HG02885 (cell line): Measurements from ENCODE around the gene PIK3C2A.
"Not testable (repeated sequence)": the region's sequence is repeated elsewhere in the genome, so short reads cannot be mapped to it uniquely, and the experiment has no call there.

ENCODE experiments used
- ATAC-seq: cut with Tn5 transposase; IDR thresholded peaks from one replicate; pipeline ENCODE4 v1.9.1; 2021; ENCODE audit warnings: mild to moderate bottlenecking; ENCODE audit not compliant: unreplicated experiment, poor library complexity

The PIK3C2A gene, protein sequence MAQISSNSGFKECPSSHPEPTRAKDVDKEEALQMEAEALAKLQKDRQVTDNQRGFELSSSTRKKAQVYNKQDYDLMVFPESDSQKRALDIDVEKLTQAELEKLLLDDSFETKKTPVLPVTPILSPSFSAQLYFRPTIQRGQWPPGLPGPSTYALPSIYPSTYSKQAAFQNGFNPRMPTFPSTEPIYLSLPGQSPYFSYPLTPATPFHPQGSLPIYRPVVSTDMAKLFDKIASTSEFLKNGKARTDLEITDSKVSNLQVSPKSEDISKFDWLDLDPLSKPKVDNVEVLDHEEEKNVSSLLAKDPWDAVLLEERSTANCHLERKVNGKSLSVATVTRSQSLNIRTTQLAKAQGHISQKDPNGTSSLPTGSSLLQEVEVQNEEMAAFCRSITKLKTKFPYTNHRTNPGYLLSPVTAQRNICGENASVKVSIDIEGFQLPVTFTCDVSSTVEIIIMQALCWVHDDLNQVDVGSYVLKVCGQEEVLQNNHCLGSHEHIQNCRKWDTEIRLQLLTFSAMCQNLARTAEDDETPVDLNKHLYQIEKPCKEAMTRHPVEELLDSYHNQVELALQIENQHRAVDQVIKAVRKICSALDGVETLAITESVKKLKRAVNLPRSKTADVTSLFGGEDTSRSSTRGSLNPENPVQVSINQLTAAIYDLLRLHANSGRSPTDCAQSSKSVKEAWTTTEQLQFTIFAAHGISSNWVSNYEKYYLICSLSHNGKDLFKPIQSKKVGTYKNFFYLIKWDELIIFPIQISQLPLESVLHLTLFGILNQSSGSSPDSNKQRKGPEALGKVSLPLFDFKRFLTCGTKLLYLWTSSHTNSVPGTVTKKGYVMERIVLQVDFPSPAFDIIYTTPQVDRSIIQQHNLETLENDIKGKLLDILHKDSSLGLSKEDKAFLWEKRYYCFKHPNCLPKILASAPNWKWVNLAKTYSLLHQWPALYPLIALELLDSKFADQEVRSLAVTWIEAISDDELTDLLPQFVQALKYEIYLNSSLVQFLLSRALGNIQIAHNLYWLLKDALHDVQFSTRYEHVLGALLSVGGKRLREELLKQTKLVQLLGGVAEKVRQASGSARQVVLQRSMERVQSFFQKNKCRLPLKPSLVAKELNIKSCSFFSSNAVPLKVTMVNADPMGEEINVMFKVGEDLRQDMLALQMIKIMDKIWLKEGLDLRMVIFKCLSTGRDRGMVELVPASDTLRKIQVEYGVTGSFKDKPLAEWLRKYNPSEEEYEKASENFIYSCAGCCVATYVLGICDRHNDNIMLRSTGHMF (N-terminal part only)

DNA sequence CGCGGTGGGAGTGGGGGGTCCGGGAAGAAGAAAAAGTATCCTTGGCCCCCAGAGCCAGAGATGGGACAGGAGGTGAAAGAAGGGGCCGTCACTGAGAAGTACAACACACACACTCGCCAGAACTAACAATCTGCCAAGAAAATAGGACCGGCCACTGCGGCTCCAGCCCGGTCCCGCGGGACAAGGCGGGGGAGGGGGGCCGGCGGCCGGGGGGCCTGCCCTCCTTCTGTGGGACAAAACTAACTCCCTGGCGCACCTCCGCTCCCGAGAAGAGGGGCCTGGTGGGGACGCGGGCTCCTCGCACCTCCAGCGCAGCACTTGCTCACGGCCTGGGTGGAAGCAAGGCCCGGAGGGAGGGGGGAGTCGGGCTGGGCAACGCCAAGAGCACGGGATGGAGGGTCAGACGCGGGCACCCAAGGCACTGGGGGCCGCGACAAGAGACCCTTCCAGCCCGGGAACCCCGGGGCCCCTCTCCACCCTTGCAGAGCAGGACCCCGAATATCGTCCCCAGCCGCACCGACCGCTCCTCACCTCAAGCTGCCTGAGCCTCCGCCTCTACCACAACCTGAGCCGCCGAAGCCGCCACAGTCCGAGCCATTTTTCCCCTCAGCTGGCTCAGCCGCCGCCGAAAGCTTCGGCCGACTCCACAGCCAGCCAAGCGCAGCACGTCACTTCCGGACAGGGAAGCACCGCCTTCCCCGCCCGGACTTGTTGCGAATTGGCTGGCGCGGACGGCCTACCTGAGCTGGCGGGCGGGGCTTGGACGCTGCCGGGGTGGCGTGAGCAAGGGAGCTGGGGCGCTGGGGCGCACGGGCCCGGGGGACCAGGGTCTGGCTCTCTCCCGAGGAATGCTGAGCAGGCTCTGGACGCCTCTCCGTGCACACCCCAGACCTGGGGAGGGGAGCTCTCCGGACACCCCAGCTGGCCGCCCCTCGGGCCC lies at the start of gene PIK3C2A:
Gene PIK3C2A (minus strand): TSS at position 670 of the 940 bp plus-strand sequence. CDS start 38,245 bp downstream, outside the sequence.
- peak; percentile 97 for ATAC-seq

DNA sequence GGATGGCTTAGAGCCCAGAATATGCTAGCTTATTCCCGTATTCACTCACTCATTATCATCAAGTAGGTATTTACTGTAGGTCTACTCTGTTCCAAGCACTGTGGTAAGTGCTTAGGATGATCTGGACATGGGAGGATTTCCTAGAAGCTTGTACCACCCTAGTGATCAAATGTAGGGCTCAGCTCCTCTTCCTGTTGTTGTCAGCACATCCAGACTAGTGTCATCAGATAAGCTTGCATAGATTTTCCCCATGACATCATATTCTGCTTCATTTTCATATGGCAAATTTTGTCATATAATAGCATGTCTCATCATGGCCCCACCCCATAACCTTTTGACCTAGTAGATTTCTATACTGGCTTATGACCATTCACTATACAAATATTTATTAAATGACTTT lies 49.4 kb upstream of the PIK3C2A start:
- ATAC-seq = no peak

DNA sequence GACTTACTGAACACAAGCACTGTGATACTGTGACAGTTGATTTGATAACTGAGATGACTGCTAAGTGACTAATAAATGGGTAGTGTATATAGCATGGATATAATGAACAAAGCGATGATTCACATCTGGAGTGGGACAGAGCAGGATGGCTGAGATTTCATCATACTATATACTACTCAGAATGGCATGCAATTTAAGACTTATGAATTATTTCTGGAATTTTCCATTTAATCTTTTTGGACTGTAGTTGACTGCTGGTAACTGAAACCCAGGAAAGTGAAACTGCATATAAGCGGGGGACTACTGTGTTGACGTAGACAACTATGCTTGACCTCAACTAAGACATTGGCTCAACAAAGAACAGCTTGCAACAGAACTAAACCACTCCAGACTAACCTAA lies 48.7 kb upstream of the PIK3C2A start:
- no peak for ATAC-seq

DNA sequence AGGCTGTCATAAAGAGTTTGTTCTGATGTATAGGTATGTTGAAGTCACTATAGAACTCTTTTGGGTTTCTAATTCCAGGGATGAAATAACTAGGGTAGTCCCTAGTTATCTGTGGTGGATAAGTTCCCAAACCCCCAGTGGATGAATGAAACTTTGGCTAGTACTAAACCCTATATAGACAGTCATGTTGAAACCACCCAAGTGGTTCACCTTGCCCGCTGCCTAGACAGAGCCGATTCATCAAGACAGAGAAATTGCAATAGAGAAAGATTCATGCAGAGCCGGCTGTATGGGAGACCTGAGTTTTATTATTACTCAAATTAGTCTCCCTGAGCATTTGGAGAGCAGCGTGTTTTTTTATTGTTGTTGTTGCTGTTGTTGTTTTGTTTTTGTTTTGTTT lies 44.9 kb upstream of the PIK3C2A start:
- no peak for ATAC-seq

DNA sequence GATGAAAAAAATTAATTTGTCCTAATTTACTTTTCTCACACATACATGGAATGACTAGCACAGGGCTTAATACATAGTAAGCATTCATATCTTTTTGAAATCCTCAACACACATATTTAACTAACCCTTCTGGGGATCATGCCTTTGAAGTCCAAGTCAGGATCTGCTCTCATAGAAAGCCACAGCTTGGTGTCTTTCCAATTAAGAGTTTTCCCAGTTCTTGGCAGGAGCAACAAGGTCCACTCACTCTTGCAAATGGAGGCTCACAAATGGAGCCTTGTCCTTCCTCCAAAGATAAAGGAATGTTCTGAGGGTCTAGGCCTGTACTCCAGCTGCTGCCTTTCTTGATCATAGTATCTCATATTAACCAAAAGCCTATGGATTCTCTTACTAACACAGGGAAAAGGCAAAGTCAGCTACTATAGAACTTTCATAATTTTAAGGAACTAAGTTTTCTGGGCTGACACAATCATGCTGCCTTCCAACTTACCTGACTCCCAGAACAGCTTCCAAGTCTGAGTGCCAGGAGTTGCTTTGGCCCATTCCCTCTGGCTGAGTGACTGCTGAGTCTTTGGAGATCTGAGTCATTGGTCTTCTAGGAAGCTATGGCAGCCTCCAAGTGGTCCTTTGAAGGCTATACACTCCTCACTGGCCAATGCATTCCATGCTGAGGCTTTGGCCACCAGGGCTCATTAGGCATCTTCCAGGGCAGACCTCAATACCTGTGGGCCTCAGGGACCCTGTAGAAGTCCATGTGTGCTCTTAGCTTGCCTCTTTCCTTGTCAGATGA lies 43.0 kb upstream of the PIK3C2A start:
- ATAC-seq = no peak

DNA sequence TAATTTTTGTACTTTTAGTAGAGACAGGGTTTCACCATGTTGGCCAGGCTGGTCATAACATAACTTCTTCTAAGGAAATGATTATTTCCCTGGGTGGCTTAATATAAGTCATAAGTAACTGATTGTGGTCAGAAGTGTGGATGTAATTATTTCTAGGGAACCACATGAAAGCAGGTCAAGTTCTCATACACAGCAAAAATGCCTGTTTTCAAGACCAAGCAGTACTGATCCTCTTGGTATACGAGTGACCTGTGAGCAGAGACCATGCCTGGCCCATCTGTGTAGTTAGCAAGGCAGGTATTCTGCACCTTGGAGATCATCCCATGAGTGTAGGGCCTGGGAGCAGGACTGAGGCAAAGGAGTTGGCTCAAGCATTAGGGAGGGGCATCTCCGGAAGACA lies 36.3 kb upstream of the PIK3C2A start:
- peak; percentile 83 for ATAC-seq

DNA sequence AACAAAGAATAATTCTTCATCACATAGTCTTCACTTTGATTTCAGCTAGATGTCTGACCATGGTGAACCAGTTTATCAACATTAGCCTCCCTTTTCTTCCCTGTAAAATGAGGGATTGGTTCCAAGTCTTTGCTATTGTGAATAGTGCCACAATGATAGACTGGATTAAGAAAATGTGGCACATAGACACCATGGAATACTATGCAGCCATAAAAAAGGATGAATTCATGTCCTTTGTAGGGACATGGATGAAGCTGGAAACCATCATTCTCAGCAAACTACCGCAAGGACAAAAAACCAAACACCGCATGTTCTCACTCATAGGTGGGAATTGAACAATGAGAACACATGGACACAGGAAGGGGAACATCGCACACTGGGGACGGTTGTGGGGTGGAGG lies 35.2 kb upstream of the PIK3C2A start:
- not testable (repeated sequence) for ATAC-seq

DNA sequence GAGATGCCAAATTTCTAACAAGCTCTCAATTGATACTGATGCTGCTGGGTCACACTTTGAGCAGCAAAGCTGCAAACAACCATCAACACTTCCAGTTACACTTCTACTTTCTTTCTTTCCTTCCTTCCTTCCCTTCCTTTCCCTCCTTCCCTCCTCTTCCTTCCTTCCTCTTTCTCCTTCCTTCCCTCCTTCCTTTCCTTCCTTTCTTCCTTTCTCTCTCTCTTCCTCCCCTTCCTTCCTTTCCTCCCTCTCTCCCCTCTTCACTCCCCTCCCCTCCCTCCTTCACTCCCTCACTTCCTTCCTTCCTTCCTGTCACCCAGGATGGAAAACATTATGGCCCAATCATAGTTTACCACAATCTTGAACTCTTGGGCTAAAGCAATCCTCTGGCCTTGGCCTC lies 33.0 kb upstream of the PIK3C2A start:
- ATAC-seq = no peak

DNA sequence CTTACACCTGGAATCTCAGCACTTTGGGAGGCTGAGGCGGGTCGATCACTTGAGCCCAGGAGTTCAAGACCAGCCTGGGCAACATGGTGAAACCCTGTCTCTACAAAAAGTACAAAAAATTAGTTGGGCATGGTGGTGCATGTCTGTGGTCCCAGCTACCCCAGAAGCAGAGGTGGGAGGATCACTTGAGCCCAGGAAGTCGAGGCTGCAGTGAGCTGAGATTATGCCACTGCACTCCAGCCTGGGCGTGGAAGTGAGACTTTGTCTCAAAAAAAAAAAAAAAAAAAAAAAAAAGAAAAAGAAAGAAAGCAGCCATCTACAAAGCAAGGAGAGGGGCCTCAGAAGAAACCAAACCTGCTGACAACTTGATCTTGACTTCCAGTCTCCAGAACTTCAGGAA lies 32.1 kb upstream of the PIK3C2A start:
- ATAC-seq = not testable (repeated sequence)

DNA sequence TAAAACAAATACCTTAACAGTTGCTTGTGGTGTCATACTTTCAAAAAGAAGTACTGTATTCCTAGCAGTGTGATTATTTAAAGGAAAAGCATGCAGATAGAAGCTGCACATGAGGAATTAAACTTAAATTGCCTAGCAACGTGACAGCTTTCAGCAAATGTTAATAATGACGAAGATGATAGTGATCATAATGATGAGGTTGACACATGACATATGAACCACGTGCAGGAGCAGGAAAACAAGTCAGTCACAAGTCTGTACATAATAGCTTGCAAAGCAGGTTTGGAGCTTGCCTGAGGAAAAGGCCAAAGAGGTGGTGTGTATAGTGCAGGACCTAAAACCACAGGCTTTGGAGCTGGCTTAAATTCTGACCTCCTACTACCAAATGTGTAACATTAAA lies 30.6 kb upstream of the PIK3C2A start:
- no peak for ATAC-seq

DNA sequence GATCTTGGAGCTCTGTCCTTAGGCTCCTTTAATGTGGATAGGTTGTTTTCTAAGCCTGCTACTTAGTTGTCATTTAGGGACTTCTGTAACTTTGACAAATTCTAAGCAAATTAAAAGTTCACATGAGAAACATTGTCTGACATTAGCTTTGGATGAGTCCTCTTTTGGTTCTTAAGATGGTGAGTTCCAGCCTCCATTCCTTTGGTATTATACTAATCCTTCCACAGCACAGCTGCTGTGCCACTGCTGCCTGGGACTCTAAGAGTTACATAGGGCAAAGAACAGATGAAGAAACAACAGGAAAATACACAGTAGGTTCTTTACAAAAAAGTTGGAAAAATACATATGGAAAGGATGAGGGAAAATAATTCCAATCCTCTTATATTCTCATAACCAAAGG lies 25.3 kb upstream of the PIK3C2A start:
- no peak for ATAC-seq

DNA sequence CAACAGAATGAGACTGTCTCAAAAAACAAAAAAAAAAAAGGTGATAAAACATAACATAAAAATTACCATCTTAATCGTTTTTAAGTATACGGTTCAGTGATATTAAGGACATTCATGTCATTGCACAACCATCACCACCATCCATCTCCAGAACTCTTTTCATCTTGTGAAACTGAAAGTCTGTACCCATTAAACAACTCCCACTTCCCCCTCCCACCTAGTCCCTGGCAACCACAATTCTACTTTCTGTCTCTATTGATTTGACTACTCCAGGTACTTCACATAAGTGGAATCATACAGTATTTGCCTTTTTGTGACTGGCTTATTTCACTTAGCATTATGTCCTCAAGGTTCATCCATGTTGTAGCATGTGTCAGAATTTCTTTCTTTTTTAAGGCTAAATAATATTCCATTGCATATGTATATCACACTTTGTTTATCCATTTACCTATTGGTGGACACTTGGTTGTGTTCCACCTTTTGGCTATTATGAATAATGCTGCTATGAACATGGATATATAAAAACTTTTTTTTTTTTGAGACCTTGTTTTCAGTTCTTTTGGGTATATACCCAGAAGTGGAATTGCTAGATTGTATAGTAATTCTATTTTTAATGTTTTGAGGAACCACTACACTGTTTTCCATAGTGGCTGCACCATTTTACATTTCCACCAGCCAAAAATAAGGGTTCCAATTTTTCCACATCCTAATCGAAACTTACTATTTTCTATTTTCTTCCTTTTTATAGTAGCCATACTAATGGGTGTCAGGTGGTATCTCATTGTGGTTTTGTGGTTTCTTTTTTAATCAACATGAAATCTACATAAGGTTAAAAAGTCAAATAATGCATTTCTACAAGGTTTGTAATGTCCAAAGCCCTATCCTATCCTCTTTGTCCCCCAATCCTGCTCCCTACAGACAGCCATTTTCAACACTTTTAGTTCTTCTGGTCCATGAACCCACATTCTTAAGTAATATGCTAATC lies 23.4 kb upstream of the PIK3C2A start:
- peak; percentile 94 for ATAC-seq

DNA sequence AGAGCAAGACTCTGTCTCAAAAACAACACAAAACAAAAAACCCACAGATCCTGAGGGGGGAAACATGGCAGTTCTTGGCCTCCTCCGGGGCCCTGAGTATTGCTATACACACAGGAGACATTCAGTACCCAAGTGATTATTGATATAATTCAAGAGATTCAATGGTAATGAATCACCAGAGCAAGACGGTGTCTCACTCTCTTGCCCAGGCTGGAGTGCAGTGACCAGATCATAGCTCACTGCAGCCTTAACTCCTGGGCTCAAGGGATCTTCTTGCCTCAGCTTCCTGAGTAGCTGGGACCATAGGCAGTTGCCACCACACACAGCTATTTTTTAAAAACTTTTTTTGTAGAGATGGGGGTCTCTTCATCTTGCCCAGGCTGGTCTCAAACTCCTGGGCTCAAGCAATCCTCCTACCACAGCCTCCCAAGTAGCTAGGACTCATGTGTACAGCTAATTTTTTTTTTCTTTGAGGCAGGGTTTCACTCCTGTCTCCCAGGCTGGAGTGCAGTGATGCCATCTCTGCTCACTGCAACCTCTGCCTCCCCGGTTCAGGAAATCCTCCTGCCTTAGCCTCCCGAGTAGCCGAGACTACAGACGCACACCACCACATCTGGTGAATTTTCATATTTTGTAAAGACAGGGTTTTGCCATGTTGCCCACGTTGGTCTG lies 21.8 kb upstream of the PIK3C2A start:
- ATAC-seq = no peak

DNA sequence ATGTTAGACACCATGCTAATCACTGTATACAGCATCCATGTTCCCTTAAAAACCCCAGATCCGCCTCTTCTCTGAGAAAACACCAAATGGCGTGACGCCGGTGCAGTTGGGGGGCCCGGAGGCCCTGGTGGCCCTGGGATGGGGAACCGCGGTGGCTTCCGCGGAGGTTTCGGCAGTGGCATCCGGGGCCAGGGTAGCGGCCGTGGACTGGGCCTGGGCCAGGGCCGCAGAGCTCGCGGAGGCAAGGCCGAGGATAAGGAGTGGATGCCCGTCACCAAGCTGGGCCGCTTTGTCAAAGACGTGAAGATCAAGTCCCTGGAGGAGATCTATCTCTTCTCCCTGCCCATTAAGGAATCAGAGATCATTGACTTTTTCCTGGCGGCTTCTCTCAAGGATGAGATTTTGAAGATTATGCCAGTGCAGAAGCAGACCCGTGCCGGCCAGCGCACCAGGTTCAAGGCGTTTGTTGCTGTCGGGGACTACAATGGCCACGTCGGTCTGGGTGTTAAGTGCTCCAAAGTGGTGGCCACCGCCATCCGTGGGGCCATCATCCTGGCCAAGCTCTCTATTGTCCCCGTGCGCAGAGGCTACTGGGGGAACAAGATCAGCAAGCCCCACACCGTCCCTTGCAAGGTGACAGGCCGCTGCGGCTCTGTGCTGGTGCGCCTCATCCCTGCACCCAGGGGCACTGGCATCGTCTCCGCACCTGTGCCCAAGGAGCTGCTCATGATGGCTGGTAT lies 20.6 kb upstream of the PIK3C2A start:
- ATAC-seq = not testable (repeated sequence)

DNA sequence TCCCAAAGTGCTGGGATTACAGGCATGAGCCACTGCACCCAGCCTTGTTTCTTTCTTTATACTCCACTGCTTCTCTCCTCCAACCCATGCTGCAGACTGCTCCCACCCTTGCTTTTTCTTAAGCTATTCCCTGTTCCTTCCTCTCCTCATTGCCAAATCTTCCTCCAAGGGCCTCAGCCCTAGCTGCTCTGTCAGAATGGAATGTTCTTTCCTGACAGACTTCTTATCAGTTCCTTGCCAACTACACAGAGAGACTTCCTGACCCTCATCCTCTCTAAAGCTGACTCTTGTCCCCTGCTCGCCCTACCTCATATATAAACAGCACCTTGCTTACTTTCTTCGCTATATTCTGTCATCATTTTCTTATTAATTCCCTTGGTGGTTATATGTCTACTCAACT lies 16.9 kb upstream of the PIK3C2A start:
- ATAC-seq = no peak

DNA sequence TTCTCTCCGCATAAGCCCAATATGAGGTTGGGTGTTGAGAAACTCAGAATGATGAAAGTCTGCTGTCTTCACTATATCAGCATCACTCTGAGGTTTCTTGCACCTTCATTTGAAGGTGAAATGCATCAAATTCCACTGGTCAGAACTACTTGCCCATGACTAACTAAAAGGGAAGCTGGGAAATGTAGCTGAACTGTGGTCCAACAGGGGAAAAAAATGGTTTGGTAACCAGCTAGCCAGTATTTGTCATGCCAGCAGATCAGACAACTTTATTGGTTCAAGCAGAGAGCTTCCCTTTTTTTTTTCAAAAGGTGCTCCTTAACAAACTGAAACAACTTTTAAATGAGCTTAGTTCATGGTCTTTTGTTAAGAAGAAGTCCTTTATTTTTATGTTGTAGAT lies 14.2 kb upstream of the PIK3C2A start:
- ATAC-seq = no peak
